ENCODE results near the gene ATOH8.

The ATOH8 gene

GRCh38 chr2:85788603-85789002 lies 34.8 kb downstream of the ATOH8 start:
- TF ChIP-seq TAF1 (IDR thresholded peaks at IDR 0.05; ENCODE audit: low read depth) (no peak), CEBPB (IDR thresholded peaks at IDR 0.05) (no peak), TEAD4 (IDR thresholded peaks at IDR 0.05) (no peak), REST (IDR thresholded peaks at IDR 0.05; ENCODE audit: low read depth) (no peak), EP300 (IDR thresholded peaks at IDR 0.05; ENCODE audit: borderline replicate concordance) (no peak)

GRCh38 chr2:85789271-85789670 lies 35.5 kb downstream of the ATOH8 start:
- TF ChIP-seq TCF12 (IDR thresholded peaks at IDR 0.05; ENCODE audit: low read depth), result no peak
- no peak for TF ChIP-seq CEBPB (IDR thresholded peaks at IDR 0.05)
- no peak for TF ChIP-seq RAD21 (IDR thresholded peaks at IDR 0.05; ENCODE audit: low read depth)
- TF ChIP-seq ZBTB7A (IDR thresholded peaks at IDR 0.05; ENCODE audit: low read depth), result no peak
- no peak for TF ChIP-seq TAF1 (IDR thresholded peaks at IDR 0.05; ENCODE audit: low read depth)
- TF ChIP-seq YY1 (IDR thresholded peaks at IDR 0.05; ENCODE audit: low read depth), result no peak
- no peak for TF ChIP-seq FOXM1 (IDR thresholded peaks at IDR 0.05; ENCODE audit: borderline replicate concordance, low read depth)
- TF ChIP-seq EP300 (IDR thresholded peaks at IDR 0.05; ENCODE audit: borderline replicate concordance), result no peak
- TF ChIP-seq MAX (IDR thresholded peaks at IDR 0.05), result no peak
- TF ChIP-seq REST (IDR thresholded peaks at IDR 0.05; ENCODE audit: low read depth), result no peak
- no peak for TF ChIP-seq EGR1 (IDR thresholded peaks at IDR 0.05)
- TF ChIP-seq CREB1 (IDR thresholded peaks at IDR 0.05; ENCODE audit: low read depth), result no peak
- TF ChIP-seq USF1 (IDR thresholded peaks at IDR 0.05), result no peak
- TF ChIP-seq TEAD4 (IDR thresholded peaks at IDR 0.05), result no peak
- TF ChIP-seq NFIC (IDR thresholded peaks at IDR 0.05), result no peak

- TF ChIP-seq RAD21 (IDR thresholded peaks at IDR 0.05; ENCODE audit: low read depth) (no peak), EGR1 (IDR thresholded peaks at IDR 0.05) (no peak), USF1 (IDR thresholded peaks at IDR 0.05) (no peak), TEAD4 (IDR thresholded peaks at IDR 0.05) (no peak), TCF12 (IDR thresholded peaks at IDR 0.05; ENCODE audit: low read depth) (no peak), MAX (IDR thresholded peaks at IDR 0.05) (no peak), TAF1 (IDR thresholded peaks at IDR 0.05; ENCODE audit: low read depth) (no peak), FOXM1 (IDR thresholded peaks at IDR 0.05; ENCODE audit: borderline replicate concordance, low read depth) (no peak), EP300 (IDR thresholded peaks at IDR 0.05; ENCODE audit: borderline replicate concordance) (no peak), ZBTB7A (IDR thresholded peaks at IDR 0.05; ENCODE audit: low read depth) (no peak), YY1 (IDR thresholded peaks at IDR 0.05; ENCODE audit: low read depth) (no peak)
Measured at GRCh38 chr2:85790032-85790431, 36.2 kb downstream of the ATOH8 start.

- no peak for TF ChIP-seq RAD21 (IDR thresholded peaks at IDR 0.05; ENCODE audit: low read depth)
- no peak for TF ChIP-seq TAF1 (IDR thresholded peaks at IDR 0.05; ENCODE audit: low read depth)
- no peak for TF ChIP-seq YY1 (IDR thresholded peaks at IDR 0.05; ENCODE audit: low read depth)
- no peak for TF ChIP-seq CREB1 (IDR thresholded peaks at IDR 0.05; ENCODE audit: low read depth)
- TF ChIP-seq TEAD4 (IDR thresholded peaks at IDR 0.05), result no peak
- TF ChIP-seq EGR1 (IDR thresholded peaks at IDR 0.05), result no peak
- TF ChIP-seq USF1 (IDR thresholded peaks at IDR 0.05), result no peak
- no peak for TF ChIP-seq REST (IDR thresholded peaks at IDR 0.05; ENCODE audit: low read depth)
- TF ChIP-seq CEBPB (IDR thresholded peaks at IDR 0.05), result no peak
- TF ChIP-seq EP300 (IDR thresholded peaks at IDR 0.05; ENCODE audit: borderline replicate concordance), result no peak
- TF ChIP-seq FOXM1 (IDR thresholded peaks at IDR 0.05; ENCODE audit: borderline replicate concordance, low read depth), result no peak
- TF ChIP-seq ZBTB7A (IDR thresholded peaks at IDR 0.05; ENCODE audit: low read depth), result no peak
- TF ChIP-seq NFIC (IDR thresholded peaks at IDR 0.05), result no peak
Measured at GRCh38 chr2:85790499-85791188, 36.9 kb downstream of the ATOH8 start.

Data from Ishikawa (cell line).